Fibroblast of lung (primary cell): ENCODE measurements around the gene DNMT3B. TPM values are rescaled to one million over a fixed set of nuclear protein-coding genes. Genes with fewer than 3 reads are reported as not detected.

Source experiments
- DNase-seq, 2 donors: peaks; one replicate each; pipeline versions ENCODE4 v3.0.0 to v3.0.0-alpha.2; 2010; ENCODE audit warnings: low read depth in 2 of 2
- H2AFZ ChIP-seq: 2 replicates; pipeline ENCODE4 v1.5.1; 2012; ENCODE audit warnings: low read length, control low read depth, inconsistent platforms
- H3K27ac ChIP-seq: 2 replicates; pipeline ENCODE4 v1.5.1; 2011; ENCODE audit warnings: low read length, control low read depth; ENCODE audit not compliant: insufficient read depth
- H3K27me3 ChIP-seq: 2 replicates; pipeline ENCODE4 v1.5.1; 2011; ENCODE audit warnings: mild to moderate bottlenecking, low read length; ENCODE audit not compliant: control insufficient read depth, insufficient read depth
- H3K36me3 ChIP-seq: 2 replicates; pipeline ENCODE4 v1.5.1; 2011; ENCODE audit warnings: low read length; ENCODE audit not compliant: control insufficient read depth, insufficient read depth
- H3K4me1 ChIP-seq: 2 replicates; pipeline ENCODE4 v1.5.1; 2011; ENCODE audit warnings: low read length; ENCODE audit not compliant: control insufficient read depth, insufficient read depth; ENCODE audit errors: extremely low read depth
- H3K4me2 ChIP-seq: 2 replicates; pipeline ENCODE4 v1.5.1; 2011; ENCODE audit warnings: low read length, control low read depth; ENCODE audit not compliant: insufficient read depth; ENCODE audit errors: extremely low read depth
- H3K4me3 ChIP-seq, 4 experiments: fragments of 200-600 bp in 1 of 4; sonication (generic) in 1 of 4; replicated peaks in 1 of 4; 2 replicates each; pipeline ENCODE4 v1.5.1; 2011 to 2016; ENCODE audit warnings: low read length in 4 of 4, low read depth in 3 of 4, mild to moderate bottlenecking in 3 of 4, control low read depth in 2 of 4, inconsistent platforms in 1 of 4, mixed read lengths in 1 of 4; ENCODE audit not compliant: insufficient read depth in 1 of 4; ENCODE audit errors: control extremely low read depth in 1 of 4
- H3K79me2 ChIP-seq: 2 replicates; pipeline ENCODE4 v1.5.1; 2012; ENCODE audit warnings: mild to moderate bottlenecking, low read length, inconsistent platforms; ENCODE audit not compliant: control insufficient read depth, insufficient read depth
- H3K9ac ChIP-seq: 2 replicates; pipeline ENCODE4 v1.5.1; 2011; ENCODE audit warnings: mild to moderate bottlenecking, low read length, control low read depth; ENCODE audit not compliant: insufficient read depth
- H3K9me3 ChIP-seq: 2 replicates; pipeline ENCODE4 v1.5.1; 2012; ENCODE audit warnings: low read depth, low read length; ENCODE audit not compliant: control insufficient read depth, insufficient read depth
- H4K20me1 ChIP-seq: 2 replicates; pipeline ENCODE4 v1.5.1; 2011; ENCODE audit warnings: low read length; ENCODE audit not compliant: control insufficient read depth, insufficient read depth; ENCODE audit errors: extremely low read depth
- EZH2 ChIP-seq: IDR thresholded peaks from 2 replicates; pipeline ENCODE4 v1.5.1; 2012; ENCODE audit warnings: low read length, control low read depth, mild to moderate bottlenecking; ENCODE audit errors: missing control alignments
- polyA plus RNA-seq, 2 donors: library from polyadenylated mRNA; depleted of rRNA in 1 of 2; stranded (reverse) in 1 of 2; unstranded in 1 of 2; fragments of >200 nt; gene quantifications; 2 replicates each; pipeline ENCODE4 v1.2.1, GENCODE V29; 2011 to 2012; ENCODE audit warnings: missing spikeins in 1 of 2
- total RNA-seq: library from RNA; depleted of rRNA; stranded (reverse); fragments of >200 nt; gene quantifications from 2 replicates; pipeline ENCODE4 v1.2.1, GENCODE V29; 2014
- TF ChIP-seq, protein P1 (sequence below), 2 donors: IDR thresholded peaks in 1 of 2; conservative IDR thresholded peaks in 1 of 2; 1 replicate in 1 of 2; 2 replicates in 1 of 2; pipeline ENCODE4 v1.5.1; 2011 to 2012; ENCODE audit warnings: low read length in 2 of 2, control low read depth in 1 of 2, inconsistent platforms in 1 of 2, low read depth in 1 of 2, mild to moderate bottlenecking in 1 of 2

The DNMT3B gene
- total and polyA plus RNA-seq, 2 donors (not counting 1 experiment from before 2014, with no cell fraction given) = 1.1 to 3.1 TPM

DNA sequence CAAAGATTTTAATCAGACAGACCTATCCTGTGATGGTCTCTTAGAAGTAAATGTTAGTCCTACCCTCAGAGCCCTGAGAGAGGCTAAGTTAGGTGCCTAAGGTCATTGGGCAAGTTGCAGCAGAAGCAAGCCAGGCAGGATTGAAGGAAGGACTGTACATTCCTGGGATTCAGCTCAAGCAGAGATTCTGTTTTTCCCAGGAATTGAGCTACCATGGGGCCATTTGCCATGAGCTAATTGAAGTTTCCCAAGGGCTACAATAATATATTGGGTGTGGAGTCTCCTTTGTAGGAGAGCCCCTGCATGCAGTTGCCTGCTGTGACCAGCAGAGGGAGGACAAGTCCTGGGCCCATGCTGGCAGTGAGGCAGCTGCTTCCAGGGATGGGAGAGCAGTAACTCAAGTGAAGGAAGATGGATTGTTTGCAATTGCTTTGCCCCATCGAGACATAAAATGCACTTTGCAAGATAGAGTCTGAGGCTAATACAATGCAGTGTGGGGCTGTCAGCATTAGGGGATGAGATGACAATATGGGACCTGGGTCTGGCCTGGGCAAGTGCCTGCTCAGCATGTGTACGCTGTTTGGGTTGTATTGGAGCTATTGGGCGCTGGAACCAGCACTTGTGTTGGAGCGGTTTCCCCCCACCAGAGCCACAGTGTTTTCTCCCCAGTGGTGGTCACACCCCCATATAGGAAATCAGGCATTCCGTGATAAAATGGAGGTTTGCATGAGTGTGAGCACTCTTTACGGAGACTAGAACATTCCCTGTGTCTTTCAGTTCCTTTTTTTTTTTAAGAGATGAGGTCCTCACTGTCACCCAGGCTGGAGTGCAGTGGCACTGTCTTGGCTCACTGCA, 27.9 kb downstream of the DNMT3B start:
- H3K27ac ChIP-seq = no peak overlapping the region
- no peak overlapping the region for H2AFZ ChIP-seq
- peak; percentile 45 to 77 for DNase-seq
- TF ChIP-seq EZH2 = no peak
- TF ChIP-seq, protein P1, sequence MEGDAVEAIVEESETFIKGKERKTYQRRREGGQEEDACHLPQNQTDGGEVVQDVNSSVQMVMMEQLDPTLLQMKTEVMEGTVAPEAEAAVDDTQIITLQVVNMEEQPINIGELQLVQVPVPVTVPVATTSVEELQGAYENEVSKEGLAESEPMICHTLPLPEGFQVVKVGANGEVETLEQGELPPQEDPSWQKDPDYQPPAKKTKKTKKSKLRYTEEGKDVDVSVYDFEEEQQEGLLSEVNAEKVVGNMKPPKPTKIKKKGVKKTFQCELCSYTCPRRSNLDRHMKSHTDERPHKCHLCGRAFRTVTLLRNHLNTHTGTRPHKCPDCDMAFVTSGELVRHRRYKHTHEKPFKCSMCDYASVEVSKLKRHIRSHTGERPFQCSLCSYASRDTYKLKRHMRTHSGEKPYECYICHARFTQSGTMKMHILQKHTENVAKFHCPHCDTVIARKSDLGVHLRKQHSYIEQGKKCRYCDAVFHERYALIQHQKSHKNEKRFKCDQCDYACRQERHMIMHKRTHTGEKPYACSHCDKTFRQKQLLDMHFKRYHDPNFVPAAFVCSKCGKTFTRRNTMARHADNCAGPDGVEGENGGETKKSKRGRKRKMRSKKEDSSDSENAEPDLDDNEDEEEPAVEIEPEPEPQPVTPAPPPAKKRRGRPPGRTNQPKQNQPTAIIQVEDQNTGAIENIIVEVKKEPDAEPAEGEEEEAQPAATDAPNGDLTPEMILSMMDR (conservative IDR thresholded peaks at IDR 0.05 in 1 of 2, IDR thresholded peaks at IDR 0.05 in 1 of 2; ENCODE audit: low read depth in 1 of 2, low read length in 2 of 2) = peak; percentile 100
- H3K9ac ChIP-seq = no peak overlapping the region
- H4K20me1 ChIP-seq = no peaks in the 10 kb centered on the region
- no peak overlapping the region for H3K4me2 ChIP-seq
- no peaks in the 10 kb centered on the region for H3K79me2 ChIP-seq
- H3K36me3 ChIP-seq = peaks cover 8% of the 10 kb centered on the region
- H3K27me3 ChIP-seq = no peaks in the 10 kb centered on the region
- no peaks in the 10 kb centered on the region for H3K9me3 ChIP-seq
- no peak overlapping the region for H3K4me3 ChIP-seq
- H3K4me1 ChIP-seq = no peaks in the 10 kb centered on the region

DNA sequence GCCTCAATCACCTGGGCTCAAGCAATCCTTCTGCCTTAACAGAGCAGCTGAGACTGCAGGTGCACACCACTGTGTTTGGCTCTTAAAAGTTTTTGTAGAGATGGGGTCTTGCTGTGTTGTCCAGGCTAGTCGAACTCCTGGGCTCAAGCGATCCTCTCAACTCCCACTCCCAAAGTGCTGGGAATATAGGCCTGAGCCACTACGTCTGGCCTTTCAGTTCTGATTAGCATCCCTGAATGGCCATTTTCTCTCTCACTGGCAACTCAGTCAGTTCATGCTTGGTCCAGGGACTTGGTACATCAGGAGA, 28.5 kb downstream of the DNMT3B start:
- Histone ChIP-seq H3K27me3 (no peaks in the 10 kb centered on the region), H3K4me1 (no peaks in the 10 kb centered on the region), H4K20me1 (no peaks in the 10 kb centered on the region), H3K27ac (no peak overlapping the region), H3K4me3 (no peak overlapping the region), H3K36me3 (peaks cover 8% of the 10 kb centered on the region), H3K9ac (no peak overlapping the region), H3K4me2 (no peak overlapping the region), H3K79me2 (no peaks in the 10 kb centered on the region), H2AFZ (no peak overlapping the region), H3K9me3 (no peaks in the 10 kb centered on the region)
- DNase-seq = no peak
- no peak for TF ChIP-seq EZH2
- TF ChIP-seq, protein P1 (conservative IDR thresholded peaks at IDR 0.05 in 1 of 2, IDR thresholded peaks at IDR 0.05 in 1 of 2; ENCODE audit: low read depth in 1 of 2, low read length in 2 of 2) = no peak

DNA sequence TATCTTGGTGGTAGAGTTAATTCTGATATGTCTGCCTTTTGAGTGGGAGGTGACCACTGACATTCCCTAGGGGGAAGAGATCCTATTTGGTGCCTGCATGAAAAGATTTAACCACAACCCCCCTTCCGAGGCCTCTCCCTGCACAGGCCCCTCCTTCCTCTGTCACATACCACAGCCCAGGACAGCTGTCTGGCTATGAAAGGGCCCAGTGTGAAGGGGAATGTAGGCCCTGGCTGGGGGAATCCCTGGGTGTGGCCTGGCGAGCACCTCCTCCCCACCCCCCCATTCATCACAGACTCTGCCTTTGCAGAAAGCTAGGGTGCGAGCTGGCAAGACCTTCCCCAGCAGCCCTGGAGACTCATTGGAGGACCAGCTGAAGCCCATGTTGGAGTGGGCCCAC, 30.1 kb downstream of the DNMT3B start:
- DNase-seq = peak in 1 of 2 donors; percentile 67
- H3K4me3 ChIP-seq = no peak overlapping the region
- H3K9me3 ChIP-seq = no peaks in the 10 kb centered on the region
- no peaks in the 10 kb centered on the region for H3K27me3 ChIP-seq
- no peaks in the 10 kb centered on the region for H3K79me2 ChIP-seq
- no peaks in the 10 kb centered on the region for H4K20me1 ChIP-seq
- H3K9ac ChIP-seq = no peak overlapping the region
- no peak overlapping the region for H3K4me2 ChIP-seq
- peaks cover 7% of the 10 kb centered on the region for H3K36me3 ChIP-seq
- no peak for TF ChIP-seq EZH2
- TF ChIP-seq, protein P1 (conservative IDR thresholded peaks at IDR 0.05 in 1 of 2, IDR thresholded peaks at IDR 0.05 in 1 of 2; ENCODE audit: low read depth in 1 of 2, low read length in 2 of 2) = no peak
- H2AFZ ChIP-seq = no peak overlapping the region
- no peak overlapping the region for H3K27ac ChIP-seq
- H3K4me1 ChIP-seq = no peaks in the 10 kb centered on the region
